NCI-H1436 treated with DMSO at 0.1 percent for 48 hours (cell line): ENCODE measurements around the gene UTP15.
A peak's percentile ranks its signal among the peaks of the same experiment; 100 is the strongest.

Source experiments
- DNase-seq: peaks from one replicate; lab custom pipeline; 2025; lab: John Stamatoyannopoulos, UW

The UTP15 gene

GRCh38 chr5:73565969-73566547 lies 515 bp downstream of the UTP15 start:
- DNase-seq: no peak

GRCh38 chr5:73582285-73583145 lies 17.0 kb downstream of the UTP15 start:
- no peak for DNase-seq

GRCh38 chr5:73587923-73588322 lies 22.4 kb downstream of the UTP15 start:
- no peak for DNase-seq

GRCh38 chr5:73591102-73591695 lies 25.7 kb downstream of the UTP15 start:
- peak; percentile 23 for DNase-seq

GRCh38 chr5:73591698-73592501 lies 26.4 kb downstream of the UTP15 start:
- DNase-seq: no peak

GRCh38 chr5:73592551-73592950 lies 27.0 kb downstream of the UTP15 start:
- DNase-seq: no peak

GRCh38 chr5:73596705-73597328 lies 31.3 kb downstream of the UTP15 start:
- no peak for DNase-seq

- DNase-seq: no peak
These were observed 33.8 kb downstream of the UTP15 start for GRCh38 chr5:73599380-73599779.

GRCh38 chr5:73603998-73604397 lies 38.5 kb downstream of the UTP15 start:
- DNase-seq: no peak

GRCh38 chr5:73605223-73606087 lies 39.9 kb downstream of the UTP15 start:
- no peak for DNase-seq

GRCh38 chr5:73606206-73606753 lies 40.7 kb downstream of the UTP15 start:
- DNase-seq: no peak

GRCh38 chr5:73607228-73607627 lies 41.7 kb downstream of the UTP15 start:
- DNase-seq: no peak

GRCh38 chr5:73612799-73613198 lies 47.3 kb downstream of the UTP15 start:
- no peak for DNase-seq

GRCh38 chr5:73615085-73615484 lies 49.5 kb downstream of the UTP15 start:
- no peak for DNase-seq

GRCh38 chr5:73615947-73616346 lies 50.4 kb downstream of the UTP15 start:
- no peak for DNase-seq

GRCh38 chr5:73617510-73618279 lies 52.2 kb downstream of the UTP15 start:
- no peak for DNase-seq

GRCh38 chr5:73619606-73620333 lies 54.2 kb downstream of the UTP15 start:
- no peak for DNase-seq

- DNase-seq: no peak
These were observed 54.8 kb downstream of the UTP15 start for GRCh38 chr5:73620334-73620687.

GRCh38 chr5:73623060-73623459 lies 57.5 kb downstream of the UTP15 start:
- no peak for DNase-seq
